HCEC 1CT (cell line): ENCODE measurements around the gene BBIP1.
"Not testable (repeated sequence)": the region's sequence is repeated elsewhere in the genome, so short reads cannot be mapped to it uniquely, and the experiment has no call there.

Source experiments
- DNase-seq: peaks from one replicate; pipeline ENCODE4 v3.0.0-alpha.2; 2017

BBIP1 gene

GRCh38 chr10:110881905-110882304 is 37.1 kb downstream of the BBIP1 start:
- DNase-seq, result no peak

- no peak for DNase-seq
These were observed 37.7 kb downstream of the BBIP1 start for GRCh38 chr10:110881247-110881646.

- DNase-seq, result no peak
These were observed 39.0 kb downstream of the BBIP1 start for GRCh38 chr10:110880012-110880411.

- DNase-seq, result no peak
These were observed 42.2 kb downstream of the BBIP1 start for GRCh38 chr10:110876788-110877187.

- DNase-seq, result no peak
These were observed 43.0 kb downstream of the BBIP1 start for GRCh38 chr10:110876000-110876399.

- no peak for DNase-seq
These were observed 45.0 kb downstream of the BBIP1 start for GRCh38 chr10:110873951-110874350.

GRCh38 chr10:110872984-110873923 is 45.7 kb downstream of the BBIP1 start:
- no peak for DNase-seq

GRCh38 chr10:110872145-110872983 is 46.6 kb downstream of the BBIP1 start:
- peak; percentile 75 for DNase-seq

GRCh38 chr10:110871298-110872084 is 47.5 kb downstream of the BBIP1 start, which contains the start of gene PDCD4:
TSS of gene PDCD4 (plus strand) at chr10:110871928. CDS start at chr10:110876028, 4,100 bp downstream.
- DNase-seq, result peak; percentile 96

- peak; percentile 2 for DNase-seq
These were observed 48.1 kb downstream of the BBIP1 start for GRCh38 chr10:110870823-110871297.

GRCh38 chr10:110868981-110869380 is 50.0 kb downstream of the BBIP1 start:
- DNase-seq, result no peak

- no peak for DNase-seq
These were observed 51.0 kb downstream of the BBIP1 start for GRCh38 chr10:110867807-110868465.

- not testable (repeated sequence) for DNase-seq
These were observed 51.8 kb downstream of the BBIP1 start for GRCh38 chr10:110867011-110867806.

- DNase-seq, result peak; percentile 5
These were observed 53.0 kb downstream of the BBIP1 start for GRCh38 chr10:110865809-110866482.

GRCh38 chr10:110865186-110865808 is 53.7 kb downstream of the BBIP1 start:
- peak; percentile 73 for DNase-seq

- no peak for DNase-seq
These were observed 54.3 kb downstream of the BBIP1 start for GRCh38 chr10:110864662-110865140.

GRCh38 chr10:110863956-110864355 is 55.0 kb downstream of the BBIP1 start:
- no peak for DNase-seq

GRCh38 chr10:110863361-110863760 is 55.6 kb downstream of the BBIP1 start:
- DNase-seq, result no peak

GRCh38 chr10:110862961-110863360 is 56.0 kb downstream of the BBIP1 start:
- DNase-seq, result no peak
